Panc1 (cell line): ENCODE data around the gene GUK1.

ENCODE experiments used
- CTCF ChIP-seq: fragments of 450-650 bp; IDR thresholded peaks from 2 replicates; pipeline ENCODE4 v1.5.1; 2017; ENCODE audit warnings: mild to moderate bottlenecking
- POLR2AphosphoS5 ChIP-seq: IDR thresholded peaks from 2 replicates; pipeline ENCODE4 v1.6.1; 2012; ENCODE audit warnings: mild to moderate bottlenecking, low read depth, low read length, moderate library complexity
- SIN3A ChIP-seq: IDR thresholded peaks from 2 replicates; pipeline ENCODE4 v1.6.1; 2012; ENCODE audit warnings: low read depth, mild to moderate bottlenecking, low read length, moderate library complexity, borderline replicate concordance; ENCODE audit not compliant: insufficient read depth
- TCF7L2 ChIP-seq: IDR thresholded peaks from 2 replicates; pipeline ENCODE4 v1.6.1; 2011; ENCODE audit warnings: mild to moderate bottlenecking, low read depth, low read length, inconsistent platforms
- TF ChIP-seq, protein P1 (sequence below), 2 experiments: IDR thresholded peaks; 2 replicates each; pipeline ENCODE4 v1.6.1; 2011 to 2012; ENCODE audit warnings: low read depth in 2 of 2, control low read depth in 1 of 2, low read length in 1 of 2, mild to moderate bottlenecking in 1 of 2, moderate library complexity in 1 of 2; ENCODE audit not compliant: insufficient read depth in 1 of 2

DNA sequence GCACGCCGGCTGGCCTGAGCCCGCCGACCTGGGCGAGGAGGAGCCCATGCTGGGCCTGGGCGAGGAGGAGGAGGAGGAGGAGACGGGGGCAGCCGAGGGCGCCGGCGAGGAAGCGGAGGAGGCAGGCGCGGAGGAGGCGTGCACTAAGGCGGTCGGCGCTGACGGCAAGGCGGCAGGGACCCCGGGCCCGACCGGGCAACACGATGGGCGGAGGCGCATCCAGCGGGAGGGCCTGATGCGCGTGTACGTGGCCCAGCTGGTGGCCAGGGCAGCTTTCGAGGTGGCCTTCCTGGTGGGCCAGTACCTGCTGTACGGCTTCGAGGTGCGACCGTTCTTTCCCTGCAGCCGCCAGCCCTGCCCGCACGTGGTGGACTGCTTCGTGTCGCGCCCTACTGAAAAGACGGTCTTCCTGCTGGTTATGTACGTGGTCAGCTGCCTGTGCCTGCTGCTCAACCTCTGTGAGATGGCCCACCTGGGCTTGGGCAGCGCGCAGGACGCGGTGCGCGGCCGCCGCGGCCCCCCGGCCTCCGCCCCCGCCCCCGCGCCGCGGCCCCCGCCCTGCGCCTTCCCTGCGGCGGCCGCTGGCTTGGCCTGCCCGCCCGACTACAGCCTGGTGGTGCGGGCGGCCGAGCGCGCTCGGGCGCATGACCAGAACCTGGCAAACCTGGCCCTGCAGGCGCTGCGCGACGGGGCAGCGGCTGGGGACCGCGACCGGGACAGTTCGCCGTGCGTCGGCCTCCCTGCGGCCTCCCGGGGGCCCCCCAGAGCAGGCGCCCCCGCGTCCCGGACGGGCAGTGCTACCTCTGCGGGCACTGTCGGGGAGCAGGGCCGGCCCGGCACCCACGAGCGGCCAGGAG, 18.3 kb downstream of the GUK1 start:
- no peak for TF ChIP-seq POLR2AphosphoS5
- no peak for TF ChIP-seq CTCF
- TF ChIP-seq, protein P1, sequence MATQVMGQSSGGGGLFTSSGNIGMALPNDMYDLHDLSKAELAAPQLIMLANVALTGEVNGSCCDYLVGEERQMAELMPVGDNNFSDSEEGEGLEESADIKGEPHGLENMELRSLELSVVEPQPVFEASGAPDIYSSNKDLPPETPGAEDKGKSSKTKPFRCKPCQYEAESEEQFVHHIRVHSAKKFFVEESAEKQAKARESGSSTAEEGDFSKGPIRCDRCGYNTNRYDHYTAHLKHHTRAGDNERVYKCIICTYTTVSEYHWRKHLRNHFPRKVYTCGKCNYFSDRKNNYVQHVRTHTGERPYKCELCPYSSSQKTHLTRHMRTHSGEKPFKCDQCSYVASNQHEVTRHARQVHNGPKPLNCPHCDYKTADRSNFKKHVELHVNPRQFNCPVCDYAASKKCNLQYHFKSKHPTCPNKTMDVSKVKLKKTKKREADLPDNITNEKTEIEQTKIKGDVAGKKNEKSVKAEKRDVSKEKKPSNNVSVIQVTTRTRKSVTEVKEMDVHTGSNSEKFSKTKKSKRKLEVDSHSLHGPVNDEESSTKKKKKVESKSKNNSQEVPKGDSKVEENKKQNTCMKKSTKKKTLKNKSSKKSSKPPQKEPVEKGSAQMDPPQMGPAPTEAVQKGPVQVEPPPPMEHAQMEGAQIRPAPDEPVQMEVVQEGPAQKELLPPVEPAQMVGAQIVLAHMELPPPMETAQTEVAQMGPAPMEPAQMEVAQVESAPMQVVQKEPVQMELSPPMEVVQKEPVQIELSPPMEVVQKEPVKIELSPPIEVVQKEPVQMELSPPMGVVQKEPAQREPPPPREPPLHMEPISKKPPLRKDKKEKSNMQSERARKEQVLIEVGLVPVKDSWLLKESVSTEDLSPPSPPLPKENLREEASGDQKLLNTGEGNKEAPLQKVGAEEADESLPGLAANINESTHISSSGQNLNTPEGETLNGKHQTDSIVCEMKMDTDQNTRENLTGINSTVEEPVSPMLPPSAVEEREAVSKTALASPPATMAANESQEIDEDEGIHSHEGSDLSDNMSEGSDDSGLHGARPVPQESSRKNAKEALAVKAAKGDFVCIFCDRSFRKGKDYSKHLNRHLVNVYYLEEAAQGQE (IDR thresholded peaks at IDR 0.05; ENCODE audit: insufficient read depth in 1 of 2, low read depth in 2 of 2, low read length in 1 of 2), result no peak
- no peak for TF ChIP-seq TCF7L2
- no peak for TF ChIP-seq SIN3A
